ENCODE measurements around the gene CACTIN.

Gene CACTIN

GRCh38 chr19:3563709-3564524 is 62.7 kb downstream of the CACTIN start:
- DNase-seq (ENCODE audit: low spot score): no peak
